K562 (cell line): Measurements from ENCODE around the gene TNFRSF13B. TPM values are rescaled to one million over a fixed set of nuclear protein-coding genes. Genes with fewer than 3 reads are reported as not detected.

Experiments
- ARID3A ChIP-seq: IDR thresholded peaks from 2 replicates; pipeline ENCODE4 v1.6.1; 2012; ENCODE audit warnings: low read depth, low read length, improper control_type of control experiment, borderline replicate concordance
- DLX4 ChIP-seq: fragments of 250-450 bp; sonication (Bioruptor Pico); IDR thresholded peaks from 2 replicates; pipeline ENCODE4 v1.6.1; 2021; ENCODE audit warnings: mild to moderate bottlenecking
- HNRNPH1 ChIP-seq: fragments of 200-400 bp; formaldehyde crosslinking; optimal IDR thresholded peaks from 2 replicates; pipeline ENCODE3; 2017; ENCODE audit warnings: low read depth, mild to moderate bottlenecking, low read length, moderate library complexity
- ZNF133 ChIP-seq: fragments of 250-450 bp; sonication (Bioruptor Pico); IDR thresholded peaks from 2 replicates; pipeline ENCODE4 v1.4.0; 2020; ENCODE audit warnings: mild to moderate bottlenecking
- polyA plus RNA-seq, 8 experiments: library from polyadenylated mRNA; depleted of rRNA in 4 of 8; stranded (reverse) in 5 of 8; unstranded in 3 of 8; fragments of >200 nt; fragmentation: Nextera tagmentation in 2 of 8; fragmentation: Illumina TruSeq in 1 of 8; extraction: Ambion mirVana in 2 of 8; extraction: Trizol in 1 of 8; gene quantifications; 2 replicates each; pipeline versions ENCODE4 v1.2.1 to v1.2.3, GENCODE V29; 2011 to 2014; ENCODE audit warnings: inconsistent platforms in 1 of 8, missing spikeins in 1 of 8
- total RNA-seq, 7 experiments: library from RNA; depleted of rRNA in 6 of 7; stranded (reverse); fragments of >200 nt in 6 of 7; fragmentation: Illumina TruSeq in 2 of 7; extraction: Trizol in 2 of 7; gene quantifications; 2 replicates each; pipeline versions ENCODE4 v1.2.1 to v1.2.3, GENCODE V29; 2011 to 2021; ENCODE audit warnings: low replicate concordance in 1 of 7
- TF ChIP-seq, protein P1 (sequence below): sonication (generic); formaldehyde crosslinking; IDR thresholded peaks from 2 replicates; pipeline ENCODE4 v1.8.0; 2023; ENCODE audit warnings: mild to moderate bottlenecking, missing genetic modification reagents

The TNFRSF13B gene
- total and polyA plus RNA-seq, 9 of the 15 experiments (the other 6 are each of a cell fraction or from before 2014, with no cell fraction given): not detected

- TF ChIP-seq, protein P1, sequence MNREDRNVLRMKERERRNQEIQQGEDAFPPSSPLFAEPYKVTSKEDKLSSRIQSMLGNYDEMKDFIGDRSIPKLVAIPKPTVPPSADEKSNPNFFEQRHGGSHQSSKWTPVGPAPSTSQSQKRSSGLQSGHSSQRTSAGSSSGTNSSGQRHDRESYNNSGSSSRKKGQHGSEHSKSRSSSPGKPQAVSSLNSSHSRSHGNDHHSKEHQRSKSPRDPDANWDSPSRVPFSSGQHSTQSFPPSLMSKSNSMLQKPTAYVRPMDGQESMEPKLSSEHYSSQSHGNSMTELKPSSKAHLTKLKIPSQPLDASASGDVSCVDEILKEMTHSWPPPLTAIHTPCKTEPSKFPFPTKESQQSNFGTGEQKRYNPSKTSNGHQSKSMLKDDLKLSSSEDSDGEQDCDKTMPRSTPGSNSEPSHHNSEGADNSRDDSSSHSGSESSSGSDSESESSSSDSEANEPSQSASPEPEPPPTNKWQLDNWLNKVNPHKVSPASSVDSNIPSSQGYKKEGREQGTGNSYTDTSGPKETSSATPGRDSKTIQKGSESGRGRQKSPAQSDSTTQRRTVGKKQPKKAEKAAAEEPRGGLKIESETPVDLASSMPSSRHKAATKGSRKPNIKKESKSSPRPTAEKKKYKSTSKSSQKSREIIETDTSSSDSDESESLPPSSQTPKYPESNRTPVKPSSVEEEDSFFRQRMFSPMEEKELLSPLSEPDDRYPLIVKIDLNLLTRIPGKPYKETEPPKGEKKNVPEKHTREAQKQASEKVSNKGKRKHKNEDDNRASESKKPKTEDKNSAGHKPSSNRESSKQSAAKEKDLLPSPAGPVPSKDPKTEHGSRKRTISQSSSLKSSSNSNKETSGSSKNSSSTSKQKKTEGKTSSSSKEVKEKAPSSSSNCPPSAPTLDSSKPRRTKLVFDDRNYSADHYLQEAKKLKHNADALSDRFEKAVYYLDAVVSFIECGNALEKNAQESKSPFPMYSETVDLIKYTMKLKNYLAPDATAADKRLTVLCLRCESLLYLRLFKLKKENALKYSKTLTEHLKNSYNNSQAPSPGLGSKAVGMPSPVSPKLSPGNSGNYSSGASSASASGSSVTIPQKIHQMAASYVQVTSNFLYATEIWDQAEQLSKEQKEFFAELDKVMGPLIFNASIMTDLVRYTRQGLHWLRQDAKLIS (CRISPR knock-in tag): no peak
- TF ChIP-seq DLX4 (CRISPR knock-in tag) (no peak), ARID3A (no peak), ZNF133 (no peak), HNRNPH1 (no peak)
These were observed 31.6 kb downstream of the TNFRSF13B start (continued) for GRCh38 chr17:16940116-16940881.
